GM12878 (cell line): Measurements from ENCODE around the gene OGFOD2. TPM values are rescaled to one million over a fixed set of nuclear protein-coding genes. Genes with fewer than 3 reads are reported as not detected.

ENCODE experiments used
- ATAC-seq: fragments of 200-7000 bp; cut with Tn5 transposase; 3 replicates; pipeline ENCODE4 v1.9.1; 2020; ENCODE audit warnings: mild to moderate bottlenecking, moderate library complexity
- BruUV-seq: library from RNA; stranded (reverse); fragments of 400-500 nt; replicated peaks from 2 replicates; lab custom pipeline; 2021; lab: Mats Ljungman, UMichigan
- CTCF ChIA-PET: fragments of 300-600 bp; sonication (Branson Sonifier 250); formaldehyde crosslinking; extraction: SDS; loops from one replicate; lab custom pipeline; 2021; ENCODE audit warnings: inconsistent platforms; lab: Yijun Ruan, JAX
- POLR2A ChIA-PET: fragments of 350-600 bp; formaldehyde crosslinking; extraction: SDS; loops from one replicate; lab custom pipeline; 2021; ENCODE audit warnings: inconsistent platforms; lab: Charles Lee
- RAD21 ChIA-PET: fragments of 300-600 bp; sonication (Branson Sonifier 250); formaldehyde crosslinking; loops from one replicate; lab custom pipeline; 2023; ENCODE audit warnings: antibody characterized with exemption; ENCODE audit not compliant: unreplicated experiment; lab: Charles Lee
- SMC1A ChIA-PET: fragments of 300-600 bp; sonication (Branson Sonifier 250); formaldehyde crosslinking; loops from one replicate; lab custom pipeline; 2023; ENCODE audit not compliant: unreplicated experiment, uncharacterized antibody; lab: Charles Lee
- DNase-seq: peaks from one replicate; pipeline ENCODE4 v3.0.0-alpha.2; 2011; ENCODE audit warnings: low read depth, low spot score
- FAIRE-seq: peaks from 3 replicates; lab custom pipeline; 2011; peaks lifted over from hg19 to GRCh38; lab: Jason Lieb, UNC
- H2AFZ ChIP-seq: 2 replicates; pipeline ENCODE4 v1.6.0; 2011; ENCODE audit warnings: low read depth, low read length, control low read depth; ENCODE audit not compliant: control insufficient read depth
- H3K27ac ChIP-seq: 2 replicates; pipeline ENCODE4 v1.5.1; 2011; ENCODE audit warnings: control low read depth; ENCODE audit not compliant: control insufficient read depth, insufficient read depth
- H3K27me3 ChIP-seq, 2 experiments: replicated peaks in 1 of 2; 2 replicates each; pipeline versions ENCODE4 v1.6.0 to v1.6.1; 2011; ENCODE audit warnings: low read length in 1 of 2; ENCODE audit not compliant: control insufficient read depth in 2 of 2, insufficient read depth in 2 of 2
- H3K36me3 ChIP-seq, 2 experiments: 2 replicates each; pipeline ENCODE4 v1.5.1; 2011; ENCODE audit warnings: low read length in 1 of 2; ENCODE audit not compliant: control insufficient read depth in 2 of 2, insufficient read depth in 2 of 2
- H3K4me1 ChIP-seq: 2 replicates; pipeline ENCODE4 v1.6.1; 2011; ENCODE audit warnings: mild to moderate bottlenecking, low read length, moderate library complexity, mixed read lengths; ENCODE audit not compliant: control insufficient read depth, insufficient read depth
- H3K4me2 ChIP-seq: 2 replicates; pipeline ENCODE4 v1.6.0; 2011; ENCODE audit warnings: control low read depth; ENCODE audit not compliant: control insufficient read depth, insufficient read depth
- H3K4me3 ChIP-seq: fragments of 200-600 bp; sonication (generic); 2 replicates; pipeline ENCODE4 v1.5.1; 2016
- H3K79me2 ChIP-seq: 2 replicates; pipeline ENCODE4 v1.6.0; 2011; ENCODE audit warnings: low read length; ENCODE audit not compliant: control insufficient read depth, insufficient read depth
- H3K9ac ChIP-seq: 2 replicates; pipeline ENCODE4 v1.8.0; 2011; ENCODE audit warnings: low read length, control low read depth, mixed read lengths; ENCODE audit not compliant: control insufficient read depth, insufficient read depth
- H3K9me3 ChIP-seq: replicated peaks from 3 replicates; pipeline ENCODE4 v1.5.1; 2011; ENCODE audit warnings: mild to moderate bottlenecking, low read length; ENCODE audit not compliant: control insufficient read depth, insufficient read depth
- H4K20me1 ChIP-seq: 2 replicates; pipeline ENCODE4 v1.6.0; 2011; ENCODE audit not compliant: control insufficient read depth, insufficient read depth
- ASH2L ChIP-seq: fragments of 300-600, 200-600 bp; sonication (generic); IDR thresholded peaks from 2 replicates; pipeline ENCODE4 v1.6.1; 2017; ENCODE audit warnings: low read depth, mild to moderate bottlenecking, borderline replicate concordance
- BACH1 ChIP-seq: fragments of 450-650 bp; IDR thresholded peaks from 2 replicates; pipeline ENCODE4 v1.6.1; 2017; ENCODE audit warnings: mild to moderate bottlenecking, borderline replicate concordance
- CHD1 ChIP-seq: IDR thresholded peaks from 2 replicates; pipeline ENCODE4 v1.6.1; 2012; ENCODE audit warnings: low read depth, low read length, improper control_type of control experiment
- CHD4 ChIP-seq: fragments of 200-600 bp; sonication (generic); IDR thresholded peaks from 2 replicates; pipeline ENCODE4 v1.6.1; 2016; ENCODE audit warnings: mild to moderate bottlenecking
- EED ChIP-seq: sonication (generic); IDR thresholded peaks from 2 replicates; pipeline ENCODE4 v1.6.1; 2016; ENCODE audit warnings: antibody characterized with exemption, low read depth
- GABPA ChIP-seq: IDR thresholded peaks from 2 replicates; pipeline ENCODE4 v1.6.1; 2014; ENCODE audit warnings: antibody characterized with exemption, low read depth, mild to moderate bottlenecking, inconsistent platforms
- NR2C1 ChIP-seq: fragments of 450-650 bp; IDR thresholded peaks from 2 replicates; pipeline ENCODE4 v1.6.1; 2017; ENCODE audit warnings: antibody characterized with exemption, mild to moderate bottlenecking, moderate library complexity
- USF2 ChIP-seq: IDR thresholded peaks from 2 replicates; pipeline ENCODE4 v1.6.1; 2011; ENCODE audit warnings: low read depth, low read length, improper control_type of control experiment, borderline replicate concordance
- ZNF24 ChIP-seq: fragments of 450-650 bp; IDR thresholded peaks from 2 replicates; pipeline ENCODE4 v1.6.1; 2017; ENCODE audit warnings: antibody characterized with exemption, mild to moderate bottlenecking
- ZNF687 ChIP-seq: fragments of 450-650 bp; IDR thresholded peaks from 2 replicates; pipeline ENCODE4 v1.6.1; 2017; ENCODE audit warnings: mild to moderate bottlenecking, moderate library complexity
- WGBS: methylation state at CpG from one replicate; pipeline ENCODE4 v1.1.6; 2016; ENCODE audit warnings: low lambda C conversion rate; ENCODE audit not compliant: insufficient replicate concordance, insufficient coverage; ENCODE audit errors: missing lambda C conversion rate; 5-methylcytosine and 5-hydroxymethylcytosine counted together
- in situ Hi-C: fragments of 300-500 bp; cut with MboI; formaldehyde crosslinking; loops from 9 replicates; pipeline ENCODE4 v1.14.3; 2018; ENCODE audit warnings: mixed read lengths
- intact Hi-C: fragments of 100-400 bp; cut with micrococcal nuclease; formaldehyde crosslinking; loops from one replicate; pipeline ENCODE4 v1.14.2; 2022; ENCODE audit not compliant: unreplicated experiment
- polyA plus RNA-seq, 11 experiments: library from polyadenylated mRNA; depleted of rRNA in 4 of 11; unstranded in 6 of 11; stranded (reverse) in 5 of 11; fragments of >200 nt; fragmentation: Nextera tagmentation in 4 of 11; fragmentation: Illumina TruSeq in 1 of 11; extraction: Ambion mirVana in 4 of 11; extraction: Trizol in 1 of 11; gene quantifications; 1 replicate in 1 of 11; 2 replicates in 10 of 11; pipeline versions ENCODE4 v1.2.1 to v1.2.3, GENCODE V29; 2011 to 2016; ENCODE audit warnings: inconsistent platforms in 2 of 11, missing spikeins in 2 of 11, low read depth in 1 of 11
- total RNA-seq, 4 experiments: library from RNA; depleted of rRNA in 3 of 4; stranded (reverse); fragments of >200 nt in 3 of 4; fragmentation: Illumina TruSeq in 1 of 4; extraction: Trizol in 1 of 4; gene quantifications; 2 replicates each; pipeline versions ENCODE4 v1.2.1 to v1.2.3, GENCODE V29; 2013 to 2021

The OGFOD2 gene
- total and polyA plus RNA-seq, 10 of the 15 experiments (the other 5 are each of a cell fraction or from before 2014, with no cell fraction given), result 0.93 to 29.2 (median 16.3) TPM

GRCh38 chr12:122958198-122958888 is 16.7 kb upstream of the OGFOD2 start:
- H4K20me1 ChIP-seq, result no peaks in the 10 kb centered on the region
- H3K79me2 ChIP-seq, result no peaks in the 10 kb centered on the region
- no peak overlapping the region for H3K27ac ChIP-seq
- ATAC-seq, result no peak
- H3K36me3 ChIP-seq, result no peaks in the 10 kb centered on the region
- ChIA-PET POLR2A (interaction anchor here (0.7 kb wide), 1 partner anchor 18 kb away, joined by 7 read pairs; no protein-coding TSS in a partner anchor), SMC1A (no interaction called here), RAD21 (no interaction called here), CTCF (interaction anchor here (0.9 kb wide), 2 partner anchors 164 to 281 kb away, joined by 3 read pairs; no protein-coding TSS in a partner anchor)
- no TSS peak for BruUV-seq
- H3K4me2 ChIP-seq, result no peak overlapping the region
- no peak for FAIRE-seq
- H3K4me3 ChIP-seq, result no peak overlapping the region
- no peak overlapping the region for H3K9ac ChIP-seq
- intact Hi-C loops, result no loop called here
- 56% methylated on average over 5 of the region's 5 CpGs for WGBS
- no peak overlapping the region for H2AFZ ChIP-seq
- H3K9me3 ChIP-seq, result no peaks in the 10 kb centered on the region
- TF ChIP-seq EED, result no peak
- TF ChIP-seq BACH1, result no peak
- no peak for DNase-seq
- no peaks in the 10 kb centered on the region for H3K27me3 ChIP-seq
- no peaks in the 10 kb centered on the region for H3K4me1 ChIP-seq
- in situ Hi-C loops, result no loop called here

GRCh38 chr12:122959566-122960192 is 15.4 kb upstream of the OGFOD2 start:
- ChIA-PET RAD21 (no interaction called here), SMC1A (no interaction called here), POLR2A (no interaction called here), CTCF (no interaction called here)
- H3K79me2 ChIP-seq, result no peaks in the 10 kb centered on the region
- H3K9me3 ChIP-seq, result no peaks in the 10 kb centered on the region
- 65% methylated on average over 32 of the region's 35 CpGs for WGBS
- ATAC-seq (no peak), DNase-seq (no peak), FAIRE-seq (no peak)
- no TSS peak for BruUV-seq
- H3K4me2 ChIP-seq, result no peak overlapping the region
- no peaks in the 10 kb centered on the region for H3K36me3 ChIP-seq
- H3K27me3 ChIP-seq, result no peaks in the 10 kb centered on the region
- no peaks in the 10 kb centered on the region for H3K4me1 ChIP-seq
- intact Hi-C loops (no loop called here), in situ Hi-C loops (no loop called here)
- H2AFZ ChIP-seq, result no peak overlapping the region
- no peak overlapping the region for H3K9ac ChIP-seq
- no peak overlapping the region for H3K27ac ChIP-seq
- no peak overlapping the region for H3K4me3 ChIP-seq
- H4K20me1 ChIP-seq, result peaks cover 3% of the 10 kb centered on the region; the same call in 1 of the 2 replicates
- TF ChIP-seq USF2 (no peak), ASH2L (no peak), ZNF24 (no peak), NR2C1 (no peak), BACH1 (no peak), CHD4 (no peak), CHD1 (no peak), ZNF687 (no peak), GABPA (no peak)
